MM.1S (cell line): ENCODE measurements around the gene MTA3.

Experiments used
- CTCF ChIP-seq: fragments of 300-600 bp; sonication (generic); IDR thresholded peaks from 2 replicates; pipeline ENCODE4 v1.5.1; 2016; ENCODE audit warnings: antibody characterized with exemption, low read length, mixed read lengths
- EZH2 ChIP-seq: fragments of 300-600 bp; sonication (generic); optimal IDR thresholded peaks from 2 replicates; pipeline ENCODE3; 2017; ENCODE audit warnings: low read depth, mild to moderate bottlenecking, antibody characterized with exemption, low read length, mixed read lengths

GRCh38 chr2:42721898-42722297 is 153.5 kb downstream of the MTA3 start:
- no peak for TF ChIP-seq EZH2
- TF ChIP-seq CTCF: no peak
